ENCODE results near the gene PCSK5. TPM values are rescaled to one million over a fixed set of nuclear protein-coding genes. Genes with fewer than 3 reads are reported as not detected.

PCSK5 gene
- total and polyA plus RNA-seq, 2 of the 8 experiments (the other 6 are each of a cell fraction or from before 2014, with no cell fraction given), result 5.5 to 10.7 TPM

DNA sequence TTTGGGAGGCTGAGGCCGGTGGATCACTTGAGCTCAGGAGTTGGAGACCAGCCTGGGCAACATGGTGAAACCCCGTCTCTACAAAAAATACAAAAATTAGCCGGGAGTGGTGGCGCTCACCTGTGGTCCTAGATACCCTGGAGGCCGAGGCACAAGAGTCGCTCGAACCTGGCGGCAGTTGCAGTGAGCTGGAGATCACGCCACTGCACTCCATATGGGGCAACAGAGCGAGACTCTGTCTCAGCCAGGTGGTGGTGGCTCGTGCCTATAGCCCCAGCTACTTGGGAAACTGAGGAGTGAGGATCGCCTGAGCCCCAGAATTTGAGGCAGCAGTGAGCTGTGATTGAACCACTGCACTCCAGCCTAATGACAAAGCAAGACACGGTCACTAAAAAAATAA lies 506.1 kb downstream of the PCSK5 start (continued):
- TF ChIP-seq, protein P1, sequence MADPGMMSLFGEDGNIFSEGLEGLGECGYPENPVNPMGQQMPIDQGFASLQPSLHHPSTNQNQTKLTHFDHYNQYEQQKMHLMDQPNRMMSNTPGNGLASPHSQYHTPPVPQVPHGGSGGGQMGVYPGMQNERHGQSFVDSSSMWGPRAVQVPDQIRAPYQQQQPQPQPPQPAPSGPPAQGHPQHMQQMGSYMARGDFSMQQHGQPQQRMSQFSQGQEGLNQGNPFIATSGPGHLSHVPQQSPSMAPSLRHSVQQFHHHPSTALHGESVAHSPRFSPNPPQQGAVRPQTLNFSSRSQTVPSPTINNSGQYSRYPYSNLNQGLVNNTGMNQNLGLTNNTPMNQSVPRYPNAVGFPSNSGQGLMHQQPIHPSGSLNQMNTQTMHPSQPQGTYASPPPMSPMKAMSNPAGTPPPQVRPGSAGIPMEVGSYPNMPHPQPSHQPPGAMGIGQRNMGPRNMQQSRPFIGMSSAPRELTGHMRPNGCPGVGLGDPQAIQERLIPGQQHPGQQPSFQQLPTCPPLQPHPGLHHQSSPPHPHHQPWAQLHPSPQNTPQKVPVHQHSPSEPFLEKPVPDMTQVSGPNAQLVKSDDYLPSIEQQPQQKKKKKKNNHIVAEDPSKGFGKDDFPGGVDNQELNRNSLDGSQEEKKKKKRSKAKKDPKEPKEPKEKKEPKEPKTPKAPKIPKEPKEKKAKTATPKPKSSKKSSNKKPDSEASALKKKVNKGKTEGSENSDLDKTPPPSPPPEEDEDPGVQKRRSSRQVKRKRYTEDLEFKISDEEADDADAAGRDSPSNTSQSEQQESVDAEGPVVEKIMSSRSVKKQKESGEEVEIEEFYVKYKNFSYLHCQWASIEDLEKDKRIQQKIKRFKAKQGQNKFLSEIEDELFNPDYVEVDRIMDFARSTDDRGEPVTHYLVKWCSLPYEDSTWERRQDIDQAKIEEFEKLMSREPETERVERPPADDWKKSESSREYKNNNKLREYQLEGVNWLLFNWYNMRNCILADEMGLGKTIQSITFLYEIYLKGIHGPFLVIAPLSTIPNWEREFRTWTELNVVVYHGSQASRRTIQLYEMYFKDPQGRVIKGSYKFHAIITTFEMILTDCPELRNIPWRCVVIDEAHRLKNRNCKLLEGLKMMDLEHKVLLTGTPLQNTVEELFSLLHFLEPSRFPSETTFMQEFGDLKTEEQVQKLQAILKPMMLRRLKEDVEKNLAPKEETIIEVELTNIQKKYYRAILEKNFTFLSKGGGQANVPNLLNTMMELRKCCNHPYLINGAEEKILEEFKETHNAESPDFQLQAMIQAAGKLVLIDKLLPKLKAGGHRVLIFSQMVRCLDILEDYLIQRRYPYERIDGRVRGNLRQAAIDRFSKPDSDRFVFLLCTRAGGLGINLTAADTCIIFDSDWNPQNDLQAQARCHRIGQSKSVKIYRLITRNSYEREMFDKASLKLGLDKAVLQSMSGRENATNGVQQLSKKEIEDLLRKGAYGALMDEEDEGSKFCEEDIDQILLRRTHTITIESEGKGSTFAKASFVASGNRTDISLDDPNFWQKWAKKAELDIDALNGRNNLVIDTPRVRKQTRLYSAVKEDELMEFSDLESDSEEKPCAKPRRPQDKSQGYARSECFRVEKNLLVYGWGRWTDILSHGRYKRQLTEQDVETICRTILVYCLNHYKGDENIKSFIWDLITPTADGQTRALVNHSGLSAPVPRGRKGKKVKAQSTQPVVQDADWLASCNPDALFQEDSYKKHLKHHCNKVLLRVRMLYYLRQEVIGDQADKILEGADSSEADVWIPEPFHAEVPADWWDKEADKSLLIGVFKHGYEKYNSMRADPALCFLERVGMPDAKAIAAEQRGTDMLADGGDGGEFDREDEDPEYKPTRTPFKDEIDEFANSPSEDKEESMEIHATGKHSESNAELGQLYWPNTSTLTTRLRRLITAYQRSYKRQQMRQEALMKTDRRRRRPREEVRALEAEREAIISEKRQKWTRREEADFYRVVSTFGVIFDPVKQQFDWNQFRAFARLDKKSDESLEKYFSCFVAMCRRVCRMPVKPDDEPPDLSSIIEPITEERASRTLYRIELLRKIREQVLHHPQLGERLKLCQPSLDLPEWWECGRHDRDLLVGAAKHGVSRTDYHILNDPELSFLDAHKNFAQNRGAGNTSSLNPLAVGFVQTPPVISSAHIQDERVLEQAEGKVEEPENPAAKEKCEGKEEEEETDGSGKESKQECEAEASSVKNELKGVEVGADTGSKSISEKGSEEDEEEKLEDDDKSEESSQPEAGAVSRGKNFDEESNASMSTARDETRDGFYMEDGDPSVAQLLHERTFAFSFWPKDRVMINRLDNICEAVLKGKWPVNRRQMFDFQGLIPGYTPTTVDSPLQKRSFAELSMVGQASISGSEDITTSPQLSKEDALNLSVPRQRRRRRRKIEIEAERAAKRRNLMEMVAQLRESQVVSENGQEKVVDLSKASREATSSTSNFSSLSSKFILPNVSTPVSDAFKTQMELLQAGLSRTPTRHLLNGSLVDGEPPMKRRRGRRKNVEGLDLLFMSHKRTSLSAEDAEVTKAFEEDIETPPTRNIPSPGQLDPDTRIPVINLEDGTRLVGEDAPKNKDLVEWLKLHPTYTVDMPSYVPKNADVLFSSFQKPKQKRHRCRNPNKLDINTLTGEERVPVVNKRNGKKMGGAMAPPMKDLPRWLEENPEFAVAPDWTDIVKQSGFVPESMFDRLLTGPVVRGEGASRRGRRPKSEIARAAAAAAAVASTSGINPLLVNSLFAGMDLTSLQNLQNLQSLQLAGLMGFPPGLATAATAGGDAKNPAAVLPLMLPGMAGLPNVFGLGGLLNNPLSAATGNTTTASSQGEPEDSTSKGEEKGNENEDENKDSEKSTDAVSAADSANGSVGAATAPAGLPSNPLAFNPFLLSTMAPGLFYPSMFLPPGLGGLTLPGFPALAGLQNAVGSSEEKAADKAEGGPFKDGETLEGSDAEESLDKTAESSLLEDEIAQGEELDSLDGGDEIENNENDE (IDR thresholded peaks at IDR 0.05; ENCODE audit: insufficient replicate concordance, low read length), result no peak
- TF ChIP-seq EZH2 (IDR thresholded peaks at IDR 0.05; ENCODE audit: low read depth, low read length, severe bottlenecking) (no peak), CBX5 (IDR thresholded peaks at IDR 0.05; ENCODE audit: low read depth, low read length) (no peak), TCF12 (IDR thresholded peaks at IDR 0.05; ENCODE audit: low read depth, low read length) (no peak)
